Lung (tissue), 12 donors: ENCODE measurements around the gene GDF7. TPM values are rescaled to one million over a fixed set of nuclear protein-coding genes. Genes with fewer than 3 reads are reported as not detected.
A peak's percentile ranks its signal among the peaks of the same experiment; 100 is the strongest.

Source experiments
- ATAC-seq: fragments of 200-7000 bp; cut with Tn5 transposase; one replicate; pipeline ENCODE4 v1.9.1; 2020; ENCODE audit warnings: moderate number of reproducible peaks; ENCODE audit not compliant: insufficient read depth, low FRiP score
- DNase-seq, 3 donors: peaks; one replicate each; pipeline ENCODE4 v3.0.0-alpha.2; 2013 to 2017
- H3K27ac ChIP-seq, 2 donors: one replicate each; pipeline ENCODE4 v1.5.1; 2013; ENCODE audit warnings: mild to moderate bottlenecking in 2 of 2, moderate library complexity in 2 of 2, control low read depth in 1 of 2, inconsistent platforms in 1 of 2, low read depth in 1 of 2, low read length in 1 of 2
- H3K27me3 ChIP-seq, 3 donors: one replicate each; pipeline ENCODE4 v1.5.1; 2013; ENCODE audit warnings: low read length in 2 of 3; ENCODE audit not compliant: control insufficient read depth in 3 of 3, insufficient read depth in 3 of 3
- H3K36me3 ChIP-seq, 4 donors: one replicate each; pipeline ENCODE4 v1.5.1; 2013; ENCODE audit warnings: low read length in 4 of 4, mild to moderate bottlenecking in 1 of 4, moderate library complexity in 1 of 4; ENCODE audit not compliant: control insufficient read depth in 4 of 4, insufficient read depth in 4 of 4
- H3K4me1 ChIP-seq, 5 donors: one replicate each; pipeline ENCODE4 v1.5.1; 2013; ENCODE audit warnings: low read length in 5 of 5, mild to moderate bottlenecking in 2 of 5, moderate library complexity in 1 of 5; ENCODE audit not compliant: control insufficient read depth in 5 of 5, insufficient read depth in 5 of 5
- H3K4me3 ChIP-seq: one replicate; pipeline ENCODE4 v1.5.1; 2013; ENCODE audit warnings: mild to moderate bottlenecking, control low read depth, moderate library complexity
- H3K9ac ChIP-seq, 2 donors: one replicate each; pipeline ENCODE4 v1.5.1; 2013; ENCODE audit warnings: low read length in 2 of 2, control low read depth in 1 of 2; ENCODE audit not compliant: insufficient read depth in 1 of 2
- H3K9me3 ChIP-seq, 4 donors: one replicate each; pipeline ENCODE4 v1.5.1; 2013; ENCODE audit warnings: low read length in 3 of 4, mild to moderate bottlenecking in 1 of 4, moderate library complexity in 1 of 4; ENCODE audit not compliant: control insufficient read depth in 4 of 4, insufficient read depth in 3 of 4
- WGBS, 2 donors: extraction: QIAGEN DNeasy Blood & Tissue Kit; methylation state at CpG; one replicate each; pipeline ENCODE4 v1.1.7; 2013; 5-methylcytosine and 5-hydroxymethylcytosine counted together
- polyA plus RNA-seq, 2 donors: library from polyadenylated mRNA; stranded (reverse); fragments of 200-250 nt; gene quantifications; one replicate each; pipeline ENCODE4 v1.2.1, GENCODE V29; 2013
- total RNA-seq, 2 donors: library from RNA; depleted of rRNA in 1 of 2; stranded (reverse); fragments of >200 nt in 1 of 2; gene quantifications; one replicate each; pipeline ENCODE4 v1.2.1, GENCODE V29; 2014 to 2021
- TF ChIP-seq, protein P1 (sequence below): IDR thresholded peaks from 2 replicates; pipeline ENCODE4 v1.5.1; 2012; ENCODE audit warnings: mild to moderate bottlenecking; ENCODE audit errors: control extremely low read depth, extremely low read depth
- donor health status: control.
- donor health status: control.
- donor health status: Bipolar disorder and iron deficiency.
- donor health status: healthy.
- donor health status: DM: yes; HTN: yes; CAD: no.

GDF7 gene
- total and polyA plus RNA-seq, 4 donors = 0.10 to 0.54 (median 0.31) TPM

DNA sequence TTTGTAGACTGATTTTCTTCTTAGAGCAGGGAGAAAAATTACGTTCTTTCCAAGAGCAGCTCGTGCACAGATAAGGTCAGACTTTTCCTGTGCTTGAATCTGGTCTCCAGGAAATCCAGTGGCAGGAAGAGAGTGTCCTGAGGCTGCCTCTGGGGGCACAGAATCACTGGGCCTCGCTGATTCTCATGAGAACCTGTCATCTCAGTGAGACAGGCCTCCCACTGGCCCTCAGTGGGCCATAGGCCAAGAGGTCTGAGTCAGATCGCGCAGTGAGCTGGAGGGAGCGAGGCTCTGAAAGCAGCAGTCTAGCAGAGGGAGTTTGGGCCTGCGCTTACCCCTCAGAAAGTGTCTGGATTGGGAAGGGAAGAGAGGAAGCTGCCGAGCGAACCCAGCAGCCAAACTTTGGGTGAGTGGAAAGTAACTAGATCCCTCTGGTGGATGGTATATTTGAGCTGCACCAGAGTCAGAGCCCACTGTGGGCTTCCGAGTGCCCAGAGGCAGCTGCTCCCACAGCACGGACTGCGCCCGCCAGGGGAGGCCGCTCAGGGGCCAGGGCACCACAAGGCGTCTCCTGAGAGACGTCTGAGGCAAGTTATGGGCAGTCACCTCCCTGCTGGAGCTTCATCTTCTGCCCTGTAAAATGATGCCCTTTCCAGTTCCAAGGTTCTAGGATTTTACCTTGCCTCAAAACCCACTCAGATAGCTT is 8.2 kb downstream of the GDF7 start:
- Histone ChIP-seq H3K27ac (no peak overlapping the region), H3K9me3 (peaks cover 0 to 2% (median 0%) of the 10 kb centered on the region in 4 donors), H3K36me3 (peaks cover 0 to 4% (median under 1%) of the 10 kb centered on the region in 4 donors), H3K9ac (no peak overlapping the region), H3K4me1 (peaks cover 0 to 14% (median 0%) of the 10 kb centered on the region in 5 donors), H3K27me3 (peaks cover 0 to 44% (median 41%) of the 10 kb centered on the region in 3 donors), H3K4me3 (no peak overlapping the region)
- DNase-seq (no peak), ATAC-seq (no peak)
- 53 to 65% methylated on average over 16 of the region's 16 CpGs for WGBS, 2 donors
- TF ChIP-seq, protein P1, sequence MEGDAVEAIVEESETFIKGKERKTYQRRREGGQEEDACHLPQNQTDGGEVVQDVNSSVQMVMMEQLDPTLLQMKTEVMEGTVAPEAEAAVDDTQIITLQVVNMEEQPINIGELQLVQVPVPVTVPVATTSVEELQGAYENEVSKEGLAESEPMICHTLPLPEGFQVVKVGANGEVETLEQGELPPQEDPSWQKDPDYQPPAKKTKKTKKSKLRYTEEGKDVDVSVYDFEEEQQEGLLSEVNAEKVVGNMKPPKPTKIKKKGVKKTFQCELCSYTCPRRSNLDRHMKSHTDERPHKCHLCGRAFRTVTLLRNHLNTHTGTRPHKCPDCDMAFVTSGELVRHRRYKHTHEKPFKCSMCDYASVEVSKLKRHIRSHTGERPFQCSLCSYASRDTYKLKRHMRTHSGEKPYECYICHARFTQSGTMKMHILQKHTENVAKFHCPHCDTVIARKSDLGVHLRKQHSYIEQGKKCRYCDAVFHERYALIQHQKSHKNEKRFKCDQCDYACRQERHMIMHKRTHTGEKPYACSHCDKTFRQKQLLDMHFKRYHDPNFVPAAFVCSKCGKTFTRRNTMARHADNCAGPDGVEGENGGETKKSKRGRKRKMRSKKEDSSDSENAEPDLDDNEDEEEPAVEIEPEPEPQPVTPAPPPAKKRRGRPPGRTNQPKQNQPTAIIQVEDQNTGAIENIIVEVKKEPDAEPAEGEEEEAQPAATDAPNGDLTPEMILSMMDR = no peak

DNA sequence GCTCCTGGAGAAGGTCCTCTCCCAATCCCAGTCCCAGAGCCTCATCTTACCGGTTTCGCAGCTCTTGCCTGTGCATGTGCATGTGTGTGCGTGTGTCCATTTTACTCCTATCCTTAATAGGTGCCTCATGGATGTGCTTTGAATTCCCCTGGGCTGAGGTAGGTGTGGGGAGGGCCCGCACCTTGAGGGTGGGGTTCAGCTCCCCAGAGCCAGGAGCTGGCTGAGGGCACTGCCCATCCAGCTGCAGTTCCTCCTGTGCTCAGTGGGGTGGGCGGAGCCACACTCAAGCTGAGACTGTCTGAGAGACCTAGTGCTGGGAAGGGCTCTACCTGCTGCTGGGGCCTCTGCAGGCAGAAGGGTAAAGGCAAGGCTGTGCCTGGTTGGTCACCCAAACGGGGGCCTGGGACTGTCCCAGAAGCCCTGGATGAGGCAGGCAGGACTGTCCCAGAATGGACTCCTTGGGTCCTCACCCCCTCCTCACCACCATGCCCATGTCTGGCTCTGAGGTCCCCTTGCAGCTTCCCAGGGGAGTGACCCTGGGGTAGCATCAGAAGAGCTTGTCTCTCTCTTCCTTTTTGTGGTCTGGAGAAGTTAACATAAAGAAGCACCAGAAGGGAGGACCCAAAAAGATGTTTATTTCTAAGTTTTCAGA is 8.9 kb downstream of the GDF7 start:
- Histone ChIP-seq H3K4me1 (peaks cover 0 to 10% (median 0%) of the 10 kb centered on the region in 5 donors), H3K36me3 (peaks cover 0 to 4% (median under 1%) of the 10 kb centered on the region in 4 donors), H3K9ac (no peak overlapping the region), H3K9me3 (peaks cover 0 to 2% (median 0%) of the 10 kb centered on the region in 4 donors), H3K27ac (no peak overlapping the region), H3K4me3 (no peak overlapping the region), H3K27me3 (peaks cover 0 to 42% (median 38%) of the 10 kb centered on the region in 3 donors)
- TF ChIP-seq, protein P1 = no peak
- DNase-seq = no peak
- 58 to 70% methylated on average over 6 of the region's 6 CpGs for WGBS, 2 donors
- peak; percentile 30 for ATAC-seq

DNA sequence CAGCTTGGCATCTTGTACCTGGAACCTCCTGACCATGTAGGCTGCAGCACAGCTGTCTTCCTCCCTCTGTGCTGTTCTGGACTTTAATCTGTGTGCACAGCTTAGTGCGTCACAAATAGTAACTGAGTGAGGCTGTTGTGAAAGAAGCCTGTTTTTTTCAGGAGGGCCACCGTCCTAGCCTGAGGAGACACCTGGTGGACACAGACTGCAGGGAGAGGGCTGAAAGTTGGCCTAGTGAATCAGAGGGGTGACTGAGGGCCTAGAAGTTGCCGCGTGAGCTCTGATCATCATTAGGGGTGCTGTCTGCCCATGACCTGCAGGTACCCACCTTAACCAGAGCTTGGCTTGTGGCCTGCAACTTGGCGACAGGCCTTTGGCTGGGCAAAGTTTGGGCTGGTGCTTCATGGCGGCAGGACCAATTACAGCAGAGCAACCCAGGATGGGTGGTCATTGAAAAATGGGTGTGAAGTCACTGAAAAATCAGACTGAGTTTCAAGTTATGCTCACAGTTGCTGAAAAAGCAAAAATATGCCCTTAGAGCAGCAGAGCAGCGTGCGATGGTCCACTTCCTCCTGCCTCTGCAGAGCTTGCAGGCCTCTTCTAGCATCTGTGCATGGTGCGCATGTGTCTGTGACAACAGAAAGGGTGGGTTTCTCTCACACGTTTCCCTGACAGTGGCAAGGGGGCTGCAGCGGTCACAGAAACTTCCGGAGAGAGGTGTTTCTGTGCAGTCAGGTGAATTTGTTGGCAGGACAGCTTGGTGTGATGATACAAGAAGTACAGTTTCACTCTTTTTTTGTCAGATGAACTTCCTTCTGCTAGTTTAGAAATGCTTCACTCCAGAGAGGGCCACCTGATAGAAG is 9.6 kb downstream of the GDF7 start:
- Histone ChIP-seq H3K27ac (no peak overlapping the region), H3K27me3 (peaks cover 0 to 35% (median 31%) of the 10 kb centered on the region in 3 donors), H3K4me3 (no peak overlapping the region), H3K4me1 (peaks cover 0 to 10% (median 0%) of the 10 kb centered on the region in 5 donors), H3K36me3 (peaks cover 0 to 4% (median under 1%) of the 10 kb centered on the region in 4 donors), H3K9me3 (no peaks in the 10 kb centered on the region), H3K9ac (no peak overlapping the region)
- ATAC-seq = no peak
- whole genome bisulfite sequencing, 2 donors = 89 to 92% methylated on average over 12 of the region's 12 CpGs
- TF ChIP-seq, protein P1 = no peak
- DNase-seq = no peak
